Activated T-helper 1 cell treated with Interleukin-2 at 50 U/mL for 16 hours (primary cell): ENCODE measurements around the gene CAPN10.

Source experiments
- DNase-seq: peaks from one replicate; pipeline ENCODE4 v3.0.0-alpha.2; 2020; ENCODE audit warnings: low read depth

The CAPN10 gene

GRCh38 chr2:240589375-240589774 is 2.8 kb downstream of the CAPN10 start:
- DNase-seq = no peak

DNA sequence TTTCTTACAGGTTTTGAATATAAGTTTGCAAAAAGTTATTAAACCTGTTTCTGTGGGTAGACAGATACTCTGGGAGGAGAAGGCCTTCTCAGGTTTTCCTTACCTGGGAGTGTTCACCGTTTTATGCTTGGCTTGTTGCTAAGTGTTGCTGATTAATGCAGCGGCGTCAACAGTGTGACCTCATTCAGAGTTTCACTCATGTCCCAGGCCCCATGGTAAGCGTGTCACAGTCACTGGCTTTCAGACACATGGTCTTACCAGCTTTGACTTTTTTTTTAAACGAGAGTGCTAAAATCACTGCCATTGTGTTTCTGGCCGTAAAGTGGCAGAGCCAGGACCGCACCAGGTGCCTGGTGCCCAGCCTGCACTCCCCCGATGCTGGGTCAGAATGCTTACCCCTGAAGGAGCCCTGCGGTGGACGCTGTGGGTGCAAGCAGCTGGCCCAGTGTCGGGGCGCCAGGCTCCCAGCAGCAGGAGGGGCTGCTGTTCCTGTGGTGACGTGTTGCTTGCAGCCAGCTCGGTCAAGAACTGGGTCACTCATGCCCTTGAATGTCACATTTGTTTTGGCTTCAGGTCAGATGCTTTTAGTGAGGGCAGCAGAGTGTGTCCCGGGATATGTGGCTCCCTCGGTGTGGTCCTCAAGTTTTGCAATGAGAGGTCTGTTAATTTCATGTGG is 3.5 kb downstream of the CAPN10 start:
- DNase-seq = no peak

DNA sequence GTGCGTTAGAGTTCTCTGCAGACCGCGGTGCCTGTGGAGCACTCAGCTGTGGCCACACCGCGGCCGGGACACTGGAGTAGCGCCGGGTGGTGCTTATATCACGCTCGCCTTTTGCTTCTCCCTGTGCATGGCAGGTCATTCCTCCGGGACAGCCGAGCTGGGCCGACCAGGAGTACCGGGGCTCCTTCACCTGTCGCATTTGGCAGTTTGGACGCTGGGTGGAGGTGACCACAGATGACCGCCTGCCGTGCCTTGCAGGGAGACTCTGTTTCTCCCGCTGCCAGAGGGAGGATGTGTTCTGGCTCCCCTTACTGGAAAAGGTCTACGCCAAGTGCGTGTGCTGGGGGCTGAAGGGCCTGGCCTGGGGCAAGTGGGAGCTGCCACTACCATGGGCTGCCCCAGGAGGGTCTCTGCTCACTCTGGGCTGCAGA is 4.2 kb downstream of the CAPN10 start:
- no peak for DNase-seq

GRCh38 chr2:240591226-240591625 is 4.7 kb downstream of the CAPN10 start:
- no peak for DNase-seq

DNA sequence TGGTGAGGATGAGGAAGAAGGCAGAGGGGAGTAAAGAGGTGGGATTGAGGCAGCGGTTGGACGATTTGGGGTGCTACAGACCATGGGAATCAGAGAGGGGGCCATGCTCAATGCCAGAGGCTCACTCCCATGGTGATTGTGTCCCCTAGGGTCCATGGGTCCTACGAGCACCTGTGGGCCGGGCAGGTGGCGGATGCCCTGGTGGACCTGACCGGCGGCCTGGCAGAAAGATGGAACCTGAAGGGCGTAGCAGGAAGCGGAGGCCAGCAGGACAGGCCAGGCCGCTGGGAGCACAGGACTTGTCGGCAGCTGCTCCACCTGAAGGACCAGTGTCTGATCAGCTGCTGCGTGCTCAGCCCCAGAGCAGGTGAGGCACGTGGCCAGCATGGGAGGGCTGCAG is 5.2 kb downstream of the CAPN10 start:
- DNase-seq = no peak

DNA sequence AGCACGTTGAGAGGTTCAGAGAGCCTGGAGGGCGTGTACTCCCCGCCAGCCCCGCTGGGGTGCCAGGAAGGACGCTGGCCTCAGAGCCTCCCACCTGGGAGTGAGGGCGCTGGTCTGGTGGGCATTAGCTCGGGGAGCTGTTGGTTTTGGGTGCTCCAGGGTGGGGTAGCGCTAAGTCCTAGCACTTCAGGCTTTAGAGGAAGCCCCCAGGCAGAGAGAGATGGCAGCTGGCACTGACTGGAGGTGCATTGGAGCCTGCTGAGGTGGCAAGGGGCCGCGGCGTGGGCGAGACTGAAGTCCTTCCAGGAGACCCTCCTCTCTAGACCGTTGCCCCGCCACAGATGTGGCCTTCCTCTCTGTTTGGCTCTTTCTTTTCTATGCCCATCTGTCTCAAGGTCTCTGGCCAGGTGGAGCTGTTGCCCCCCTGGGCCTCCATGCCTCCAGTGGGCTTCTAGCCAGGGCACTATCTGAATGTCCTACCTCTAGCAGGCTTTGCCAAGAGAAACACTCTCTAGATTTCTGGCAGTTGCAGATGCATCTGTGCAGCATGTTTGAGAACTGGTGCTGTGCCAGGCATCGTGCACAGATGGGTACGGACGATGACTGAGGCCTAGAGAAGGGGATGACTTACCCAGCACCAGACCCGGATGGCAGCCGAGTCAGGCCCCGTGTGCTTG is 6.6 kb downstream of the CAPN10 start:
- DNase-seq = no peak

GRCh38 chr2:240593703-240594451 is 7.3 kb downstream of the CAPN10 start:
- DNase-seq = no peak

DNA sequence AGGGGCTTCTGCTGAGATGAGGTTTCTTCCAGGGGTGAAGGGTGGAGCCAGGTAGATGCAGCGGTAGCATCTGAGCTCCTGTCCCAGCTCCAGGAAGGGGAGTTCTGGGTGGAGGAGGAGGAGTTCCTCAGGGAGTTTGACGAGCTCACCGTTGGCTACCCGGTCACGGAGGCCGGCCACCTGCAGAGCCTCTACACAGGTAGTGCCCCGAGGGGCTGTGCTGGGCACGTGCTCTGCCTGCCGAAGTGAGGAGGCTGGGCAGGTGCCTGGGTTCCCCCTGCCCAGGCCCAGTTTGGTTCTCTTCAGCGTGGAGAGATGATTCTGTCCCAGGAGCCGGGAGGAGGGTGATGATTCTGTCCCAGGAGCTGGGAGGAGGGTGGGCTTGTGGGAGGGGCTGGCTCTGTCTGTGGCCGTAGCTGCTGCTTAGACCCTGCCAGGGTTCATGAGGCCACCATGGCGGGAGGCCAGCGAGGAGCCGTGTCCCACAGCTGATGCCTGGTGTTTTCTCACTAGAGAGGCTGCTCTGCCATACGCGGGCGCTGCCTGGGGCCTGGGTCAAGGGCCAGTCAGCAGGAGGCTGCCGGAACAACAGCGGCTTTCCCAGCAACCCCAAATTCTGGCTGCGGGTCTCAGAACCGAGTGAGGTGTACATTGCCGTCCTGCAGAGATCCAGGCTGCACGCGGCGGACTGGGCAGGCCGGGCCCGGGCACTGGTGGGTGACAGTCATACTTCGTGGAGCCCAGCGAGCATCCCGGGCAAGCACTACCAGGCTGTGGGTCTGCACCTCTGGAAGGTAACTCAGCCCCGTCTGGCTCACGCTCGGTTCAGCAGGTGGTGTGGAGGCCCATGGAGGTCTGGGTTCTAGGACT is 8.2 kb downstream of the CAPN10 start:
- no peak for DNase-seq

GRCh38 chr2:240595381-240596079 is 9.0 kb downstream of the CAPN10 start:
- no peak for DNase-seq

DNA sequence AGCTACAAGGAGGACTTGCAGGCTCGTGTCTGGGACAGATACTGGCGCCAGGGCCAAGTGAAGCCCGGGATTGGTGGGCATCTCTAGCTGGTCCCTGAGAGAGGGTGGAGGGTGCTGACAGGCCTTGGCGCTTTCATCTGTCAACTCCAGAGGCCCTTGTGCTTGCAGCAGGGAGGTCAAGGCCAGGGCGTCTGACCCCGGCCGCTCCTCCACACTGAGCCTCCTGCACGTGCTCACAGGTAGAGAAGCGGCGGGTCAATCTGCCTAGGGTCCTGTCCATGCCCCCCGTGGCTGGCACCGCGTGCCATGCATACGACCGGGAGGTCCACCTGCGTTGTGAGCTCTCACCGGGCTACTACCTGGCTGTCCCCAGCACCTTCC is 9.5 kb downstream of the CAPN10 start:
- no peak for DNase-seq

GRCh38 chr2:240596491-240596931 is 10.0 kb downstream of the CAPN10 start:
- DNase-seq = no peak

- DNase-seq = no peak
Measured at GRCh38 chr2:240597054-240597418, 10.5 kb downstream of the CAPN10 start.

DNA sequence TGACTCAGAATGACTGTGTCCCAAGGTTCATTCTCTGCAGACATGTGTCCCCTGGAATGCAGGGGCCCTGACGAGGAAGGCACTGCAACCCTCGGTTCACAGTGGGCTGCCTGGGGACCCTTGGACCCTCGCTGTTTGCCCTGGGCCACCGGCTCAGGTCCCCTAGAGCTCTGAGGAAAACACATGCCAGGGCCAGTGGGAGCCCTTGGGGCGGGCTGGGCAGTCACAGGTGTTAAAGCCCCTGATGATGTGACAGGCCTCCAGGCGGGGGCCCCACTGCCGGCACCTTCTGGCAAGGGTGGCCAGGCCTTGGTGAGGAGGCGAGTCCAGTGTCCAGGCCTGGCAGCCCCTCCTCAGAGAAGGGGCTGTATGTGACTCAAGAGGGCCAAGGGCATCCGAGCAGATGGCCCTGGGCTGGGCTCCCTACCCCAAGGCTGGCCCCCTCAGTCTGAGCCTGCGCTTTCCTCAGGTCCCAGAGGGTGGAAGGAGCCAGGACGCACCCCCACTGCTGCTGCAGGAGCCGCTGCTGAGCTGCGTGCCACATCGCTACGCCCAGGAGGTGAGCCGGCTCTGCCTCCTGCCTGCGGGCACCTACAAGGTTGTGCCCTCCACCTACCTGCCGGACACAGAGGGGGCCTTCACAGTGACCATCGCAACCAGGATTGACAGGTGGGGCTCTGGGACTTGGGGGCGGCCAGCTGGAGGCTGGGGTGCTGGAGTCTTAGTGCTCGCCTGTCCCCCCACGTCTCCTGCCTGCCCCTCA is 11.1 kb downstream of the CAPN10 start:
- DNase-seq = no peak

- no peak for DNase-seq
Measured at GRCh38 chr2:240598311-240598911, 11.9 kb downstream of the CAPN10 start.

GRCh38 chr2:240599141-240599583 is 12.6 kb downstream of the CAPN10 start:
- no peak for DNase-seq

- no peak for DNase-seq
Measured at GRCh38 chr2:240600451-240600961, 14.0 kb downstream of the CAPN10 start.

- DNase-seq = no peak
Measured at GRCh38 chr2:240601061-240601830, 14.7 kb downstream of the CAPN10 start.

DNA sequence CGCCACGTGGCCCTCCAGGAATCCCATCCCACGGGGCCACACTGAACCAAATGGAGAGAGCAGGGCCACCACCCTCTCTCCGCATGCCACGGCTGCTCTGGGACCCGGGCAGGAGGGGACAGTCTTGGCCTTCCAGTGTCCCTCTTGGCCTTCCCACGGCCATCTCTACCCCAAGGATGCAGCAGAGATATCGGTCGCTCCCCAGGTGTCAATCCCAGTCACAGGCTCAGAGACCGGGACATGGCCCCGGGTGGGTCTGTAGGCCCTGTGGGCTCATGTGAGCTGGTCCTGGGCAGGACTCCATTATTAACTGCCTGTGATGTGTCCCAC is 15.3 kb downstream of the CAPN10 start:
- DNase-seq = no peak

DNA sequence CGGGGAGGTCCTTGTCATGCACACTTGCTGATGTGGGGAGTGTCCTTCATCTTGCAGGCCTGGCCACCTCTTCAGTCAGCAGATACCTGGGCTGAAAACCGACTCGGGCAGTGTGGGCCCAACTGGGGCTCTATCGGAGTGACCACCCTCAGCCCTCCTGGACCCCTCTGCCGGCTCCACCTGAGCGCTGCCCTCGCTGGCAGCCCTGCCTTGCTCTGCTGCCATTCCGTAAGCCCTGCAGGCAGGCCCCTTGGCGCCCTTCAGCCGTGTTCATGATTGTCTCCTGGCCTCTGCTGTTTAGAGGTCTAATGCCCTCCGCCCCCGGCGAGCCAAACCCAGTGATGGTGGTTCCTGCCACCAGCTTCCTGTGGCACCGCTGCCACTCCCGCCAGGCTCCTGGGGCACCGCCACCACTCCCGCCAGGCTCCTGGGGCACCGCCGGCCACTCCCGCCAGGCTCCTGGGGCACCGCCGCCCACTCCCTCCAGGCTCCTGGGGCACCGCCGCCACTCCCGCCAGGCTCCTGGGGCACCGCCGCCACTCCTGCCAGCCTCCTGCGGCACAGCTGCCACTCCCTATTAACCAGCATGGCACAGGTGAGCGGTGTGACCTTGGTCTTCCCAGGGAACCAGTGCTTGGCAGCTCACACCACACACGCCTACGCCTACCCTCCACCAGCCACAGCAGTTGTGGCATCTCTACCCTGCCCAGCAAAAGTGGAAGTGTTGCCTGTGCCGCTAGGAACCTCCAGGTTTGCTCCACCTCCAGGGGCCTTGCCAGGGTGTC is 15.9 kb downstream of the CAPN10 start:
- DNase-seq = no peak
